Liver (tissue), 3 donors: ENCODE measurements around the gene GRID1.

Experiments used
- CTCF ChIP-seq: fragments of 150-350 bp; IDR thresholded peaks from 2 replicates; pipeline ENCODE4 v1.5.1; 2017; ENCODE audit warnings: improper control_type of control experiment, low read depth, low read length; ENCODE audit not compliant: missing input control
- GABPA ChIP-seq, 2 donors: IDR thresholded peaks in 1 of 2; conservative IDR thresholded peaks in 1 of 2; 2 replicates each; pipeline ENCODE4 v1.6.1; 2016; ENCODE audit warnings: antibody characterized with exemption in 2 of 2, mild to moderate bottlenecking in 1 of 2, moderate library complexity in 1 of 2
- MAX ChIP-seq: IDR thresholded peaks from 2 replicates; pipeline ENCODE4 v1.6.1; 2016; ENCODE audit warnings: antibody characterized with exemption
- RAD21 ChIP-seq, 2 donors: IDR thresholded peaks; 2 replicates each; pipeline ENCODE4 v1.6.1; 2016; ENCODE audit warnings: antibody characterized with exemption in 2 of 2, mild to moderate bottlenecking in 2 of 2
- ZBTB33 ChIP-seq: IDR thresholded peaks from 2 replicates; pipeline ENCODE4 v1.6.1; 2016; ENCODE audit warnings: antibody characterized with exemption
- donor health status: healthy.
- donor health status: healthy.

- TF ChIP-seq CTCF (no peak), MAX (no peak), GABPA (IDR thresholded peaks at IDR 0.05 in 1 of 2, conservative IDR thresholded peaks at IDR 0.05 in 1 of 2) (no peak), RAD21 (IDR thresholded peaks at IDR 0.05) (no peak), ZBTB33 (no peak)
These were observed 281.5 kb downstream of the GRID1 start for GRCh38 chr10:86085136-86085535.
